ENCODE measurements around the gene SPHKAP. TPM values are rescaled to one million over a fixed set of nuclear protein-coding genes. Genes with fewer than 3 reads are reported as not detected.

SPHKAP gene
- total and polyA plus RNA-seq, 2 of the 13 experiments (the other 11 are each of a cell fraction or from before 2014, with no cell fraction given): not detected

DNA sequence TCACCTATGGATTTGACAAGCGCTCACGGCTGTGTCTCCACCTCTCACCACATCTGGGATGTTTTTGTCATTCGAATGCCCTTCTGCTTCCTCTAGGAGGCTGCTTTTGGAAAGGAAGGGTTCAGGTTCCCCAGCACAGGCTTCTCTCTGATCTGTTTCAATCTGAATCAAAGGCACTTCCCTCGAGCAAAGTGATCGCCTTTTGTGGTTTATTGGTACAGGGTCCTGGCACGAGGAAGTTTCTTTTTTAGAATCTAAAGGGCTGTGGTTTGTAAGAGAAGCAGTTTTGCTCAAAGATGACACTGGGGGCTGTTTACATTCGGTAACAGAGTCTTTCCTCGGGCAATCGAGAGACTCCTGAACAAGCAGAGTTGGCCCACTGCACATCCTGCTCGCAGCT is 165.1 kb downstream of the SPHKAP start:
- WGBS (ENCODE audit: low lambda C conversion rate): 3% methylated on average over 10 of the region's 10 CpGs
- BruUV-seq (replicated peaks): no TSS peak
- no peaks in the 10 kb centered on the region for H3K4me1 ChIP-seq (ENCODE audit: insufficient read depth, low read length)
- no peak overlapping the region for H2AFZ ChIP-seq (ENCODE audit: low read length)
- intact Hi-C loops (cut with micrococcal nuclease; ENCODE audit: unreplicated experiment): no loop called here
- H3K79me2 ChIP-seq (ENCODE audit: insufficient read depth, low read length): no peaks in the 10 kb centered on the region
- no peak for DNase-seq (ENCODE audit: low spot score)
- H3K4me2 ChIP-seq (ENCODE audit: low read depth, low read length): no peak overlapping the region
- H3K4me3 ChIP-seq (replicated peaks in 1 of 3; ENCODE audit: insufficient read depth in 1 of 3, low read depth in 2 of 3, low read length in 3 of 3): no peak overlapping the region
- POLR2A ChIA-PET: no interaction called here
- no peak overlapping the region for H3K27ac ChIP-seq (ENCODE audit: extremely low read length, insufficient read depth, low read length)
- CTCF ChIA-PET (ENCODE audit: low intra/inter-chr PET ratio, low total read pairs): no interaction called here
- FAIRE-seq: no peak
- no peaks in the 10 kb centered on the region; a peak in 1 of 5 replicates for H3K27me3 ChIP-seq (ENCODE audit: control insufficient read depth in 1 of 2, insufficient read depth in 2 of 2, low read length in 2 of 2)
- no peaks in the 10 kb centered on the region for H4K20me1 ChIP-seq (ENCODE audit: insufficient read depth, low read length)
- no peak for ATAC-seq
- in situ Hi-C loops (cut with HindIII; ENCODE audit: extremely low pct_ligation_motif_present, low pct_unique_long_range_greater_than_20kb): no loop called here
- TF ChIP-seq SUZ12 (IDR thresholded peaks at IDR 0.05; ENCODE audit: low read depth, low read length) (no peak), YEATS4 (CRISPR knock-in tag; IDR thresholded peaks at IDR 0.05; ENCODE audit: borderline replicate concordance) (no peak), ZNF607 (CRISPR knock-in tag; IDR thresholded peaks at IDR 0.05; ENCODE audit: borderline replicate concordance) (no peak), SP1 (IDR thresholded peaks at IDR 0.05) (no peak), SP1 (CRISPR knock-in tag; IDR thresholded peaks at IDR 0.05) (no peak), ZNF850 (CRISPR knock-in tag; conservative IDR thresholded peaks at IDR 0.05) (no peak), ISL2 (CRISPR knock-in tag; IDR thresholded peaks at IDR 0.05) (no peak), ZNF549 (CRISPR knock-in tag; IDR thresholded peaks at IDR 0.05) (no peak), ZZZ3 (CRISPR knock-in tag; IDR thresholded peaks at IDR 0.05; ENCODE audit: borderline replicate concordance) (no peak)
- TF ChIP-seq, protein P1, sequence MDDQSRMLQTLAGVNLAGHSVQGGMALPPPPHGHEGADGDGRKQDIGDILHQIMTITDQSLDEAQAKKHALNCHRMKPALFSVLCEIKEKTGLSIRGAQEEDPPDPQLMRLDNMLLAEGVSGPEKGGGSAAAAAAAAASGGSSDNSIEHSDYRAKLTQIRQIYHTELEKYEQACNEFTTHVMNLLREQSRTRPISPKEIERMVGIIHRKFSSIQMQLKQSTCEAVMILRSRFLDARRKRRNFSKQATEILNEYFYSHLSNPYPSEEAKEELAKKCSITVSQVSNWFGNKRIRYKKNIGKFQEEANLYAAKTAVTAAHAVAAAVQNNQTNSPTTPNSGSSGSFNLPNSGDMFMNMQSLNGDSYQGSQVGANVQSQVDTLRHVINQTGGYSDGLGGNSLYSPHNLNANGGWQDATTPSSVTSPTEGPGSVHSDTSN (CRISPR knock-in tag; IDR thresholded peaks at IDR 0.05; ENCODE audit: borderline replicate concordance): no peak
- TF ChIP-seq, protein P2, sequence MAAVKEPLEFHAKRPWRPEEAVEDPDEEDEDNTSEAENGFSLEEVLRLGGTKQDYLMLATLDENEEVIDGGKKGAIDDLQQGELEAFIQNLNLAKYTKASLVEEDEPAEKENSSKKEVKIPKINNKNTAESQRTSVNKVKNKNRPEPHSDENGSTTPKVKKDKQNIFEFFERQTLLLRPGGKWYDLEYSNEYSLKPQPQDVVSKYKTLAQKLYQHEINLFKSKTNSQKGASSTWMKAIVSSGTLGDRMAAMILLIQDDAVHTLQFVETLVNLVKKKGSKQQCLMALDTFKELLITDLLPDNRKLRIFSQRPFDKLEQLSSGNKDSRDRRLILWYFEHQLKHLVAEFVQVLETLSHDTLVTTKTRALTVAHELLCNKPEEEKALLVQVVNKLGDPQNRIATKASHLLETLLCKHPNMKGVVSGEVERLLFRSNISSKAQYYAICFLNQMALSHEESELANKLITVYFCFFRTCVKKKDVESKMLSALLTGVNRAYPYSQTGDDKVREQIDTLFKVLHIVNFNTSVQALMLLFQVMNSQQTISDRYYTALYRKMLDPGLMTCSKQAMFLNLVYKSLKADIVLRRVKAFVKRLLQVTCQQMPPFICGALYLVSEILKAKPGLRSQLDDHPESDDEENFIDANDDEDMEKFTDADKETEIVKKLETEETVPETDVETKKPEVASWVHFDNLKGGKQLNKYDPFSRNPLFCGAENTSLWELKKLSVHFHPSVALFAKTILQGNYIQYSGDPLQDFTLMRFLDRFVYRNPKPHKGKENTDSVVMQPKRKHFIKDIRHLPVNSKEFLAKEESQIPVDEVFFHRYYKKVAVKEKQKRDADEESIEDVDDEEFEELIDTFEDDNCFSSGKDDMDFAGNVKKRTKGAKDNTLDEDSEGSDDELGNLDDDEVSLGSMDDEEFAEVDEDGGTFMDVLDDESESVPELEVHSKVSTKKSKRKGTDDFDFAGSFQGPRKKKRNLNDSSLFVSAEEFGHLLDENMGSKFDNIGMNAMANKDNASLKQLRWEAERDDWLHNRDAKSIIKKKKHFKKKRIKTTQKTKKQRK (IDR thresholded peaks at IDR 0.05; ENCODE audit: low read length): no peak
- H3K9ac ChIP-seq (ENCODE audit: insufficient read depth, low read depth, low read length): no peak overlapping the region
- H3K9me3 ChIP-seq (ENCODE audit: low read length): no peaks in the 10 kb centered on the region
- no peaks in the 10 kb centered on the region for H3K36me3 ChIP-seq (replicated peaks in 1 of 2; ENCODE audit: control insufficient read depth in 1 of 2, insufficient read depth in 2 of 2, low read length in 2 of 2)
